Activated CD8-positive, alpha-beta T cell treated with anti-CD3 and anti-CD28 coated beads for 36 hours (primary cell): ENCODE measurements around the gene RCSD1. TPM values are rescaled to one million over a fixed set of nuclear protein-coding genes. Genes with fewer than 3 reads are reported as not detected.
"Not testable (repeated sequence)": the region's sequence is repeated elsewhere in the genome, so short reads cannot be mapped to it uniquely, and the experiment has no call there.

Source experiments
- ATAC-seq: fragments of 200-7000 bp; cut with Tn5 transposase; one replicate; pipeline ENCODE4 v1.10.0; 2021; ENCODE audit warnings: mild to moderate bottlenecking, moderate library complexity
- CTCF ChIA-PET: fragments of 350-600 bp; sonication (Branson Sonifier 250); formaldehyde crosslinking; loops from one replicate; lab custom pipeline; 2021; ENCODE audit warnings: antibody characterized with exemption; lab: Charles Lee
- POLR2A ChIA-PET: fragments of 350-600 bp; sonication (Branson Sonifier 250); formaldehyde crosslinking; loops from one replicate; lab custom pipeline; 2021; ENCODE audit warnings: antibody characterized with exemption; lab: Charles Lee
- DNase-seq: peaks from one replicate; pipeline ENCODE4 v3.0.0-alpha.2; 2020
- H3K27ac Mint-ChIP-seq: one replicate; pipeline ENCODE4 v1.8.0; 2021; ENCODE audit warnings: mild to moderate bottlenecking, mixed read lengths
- H3K27me3 Mint-ChIP-seq: one replicate; pipeline ENCODE4 v1.8.0; 2021; ENCODE audit warnings: mixed read lengths
- H3K36me3 Mint-ChIP-seq: one replicate; pipeline ENCODE4 v1.8.0; 2021; ENCODE audit warnings: low read depth, mixed read lengths
- H3K4me1 Mint-ChIP-seq: one replicate; pipeline ENCODE4 v1.8.0; 2021; ENCODE audit warnings: low read depth, mixed read lengths
- H3K4me3 Mint-ChIP-seq: one replicate; pipeline ENCODE4 v1.8.0; 2021; ENCODE audit warnings: mild to moderate bottlenecking, moderate library complexity, mixed read lengths
- H3K9me3 Mint-ChIP-seq: one replicate; pipeline ENCODE4 v1.8.0; 2021; ENCODE audit warnings: mixed read lengths
- intact Hi-C: fragments of 100-400 bp; cut with micrococcal nuclease; formaldehyde crosslinking; loops from one replicate; pipeline ENCODE4 v1.10.0; 2022
- total RNA-seq, 2 experiments: library from RNA; stranded (reverse); gene quantifications; one replicate each; pipeline ENCODE4 v1.2.3, GENCODE V29; 2021
- TF ChIP-seq, protein P1 (sequence below): fragments of 200-600 bp; IDR thresholded peaks from one replicate; pipeline ENCODE4 v1.8.0; 2022; ENCODE audit warnings: antibody characterized with exemption, mild to moderate bottlenecking

Gene RCSD1
- total RNA-seq, 2 experiments from 2014 or later = 66.4 to 67.9 TPM

GRCh38 chr1:167605576-167605975 is 24.5 kb upstream of the RCSD1 start:
- CTCF ChIA-PET = interaction anchor here (0.9 to 1.7 kb wide), 3 partner anchors 9 to 82 kb away, joined by 3 to 6 read pairs (median 3); no protein-coding TSS in a partner anchor
- H3K9me3 Mint-ChIP-seq = peaks cover 12% of the 10 kb centered on the region
- H3K4me3 Mint-ChIP-seq = no peak overlapping the region
- TF ChIP-seq, protein P1, sequence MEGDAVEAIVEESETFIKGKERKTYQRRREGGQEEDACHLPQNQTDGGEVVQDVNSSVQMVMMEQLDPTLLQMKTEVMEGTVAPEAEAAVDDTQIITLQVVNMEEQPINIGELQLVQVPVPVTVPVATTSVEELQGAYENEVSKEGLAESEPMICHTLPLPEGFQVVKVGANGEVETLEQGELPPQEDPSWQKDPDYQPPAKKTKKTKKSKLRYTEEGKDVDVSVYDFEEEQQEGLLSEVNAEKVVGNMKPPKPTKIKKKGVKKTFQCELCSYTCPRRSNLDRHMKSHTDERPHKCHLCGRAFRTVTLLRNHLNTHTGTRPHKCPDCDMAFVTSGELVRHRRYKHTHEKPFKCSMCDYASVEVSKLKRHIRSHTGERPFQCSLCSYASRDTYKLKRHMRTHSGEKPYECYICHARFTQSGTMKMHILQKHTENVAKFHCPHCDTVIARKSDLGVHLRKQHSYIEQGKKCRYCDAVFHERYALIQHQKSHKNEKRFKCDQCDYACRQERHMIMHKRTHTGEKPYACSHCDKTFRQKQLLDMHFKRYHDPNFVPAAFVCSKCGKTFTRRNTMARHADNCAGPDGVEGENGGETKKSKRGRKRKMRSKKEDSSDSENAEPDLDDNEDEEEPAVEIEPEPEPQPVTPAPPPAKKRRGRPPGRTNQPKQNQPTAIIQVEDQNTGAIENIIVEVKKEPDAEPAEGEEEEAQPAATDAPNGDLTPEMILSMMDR = no peak
- H3K4me1 Mint-ChIP-seq = peaks cover 30% of the 10 kb centered on the region
- intact Hi-C loops = no loop called here
- no peak overlapping the region for H3K27ac Mint-ChIP-seq
- POLR2A ChIA-PET = no interaction called here
- no peaks in the 10 kb centered on the region for H3K27me3 Mint-ChIP-seq
- H3K36me3 Mint-ChIP-seq = no peaks in the 10 kb centered on the region
- no peak for ATAC-seq
- no peak for DNase-seq

GRCh38 chr1:167611983-167612382 is 18.0 kb upstream of the RCSD1 start:
- intact Hi-C loops = no loop called here
- Mint-ChIP-seq H3K36me3 (peaks cover 5% of the 10 kb centered on the region), H3K27ac (no peak overlapping the region), H3K27me3 (no peaks in the 10 kb centered on the region), H3K9me3 (peaks cover 12% of the 10 kb centered on the region), H3K4me1 (peaks cover 16% of the 10 kb centered on the region), H3K4me3 (no peak overlapping the region)
- peak; percentile 12 for DNase-seq
- TF ChIP-seq, protein P1 = no peak
- ChIA-PET CTCF (interaction anchor here (1.2 kb wide), 1 partner anchor 76 kb away, joined by 5 read pairs; no protein-coding TSS in a partner anchor), POLR2A (no interaction called here)
- ATAC-seq = peak; percentile 56

DNA sequence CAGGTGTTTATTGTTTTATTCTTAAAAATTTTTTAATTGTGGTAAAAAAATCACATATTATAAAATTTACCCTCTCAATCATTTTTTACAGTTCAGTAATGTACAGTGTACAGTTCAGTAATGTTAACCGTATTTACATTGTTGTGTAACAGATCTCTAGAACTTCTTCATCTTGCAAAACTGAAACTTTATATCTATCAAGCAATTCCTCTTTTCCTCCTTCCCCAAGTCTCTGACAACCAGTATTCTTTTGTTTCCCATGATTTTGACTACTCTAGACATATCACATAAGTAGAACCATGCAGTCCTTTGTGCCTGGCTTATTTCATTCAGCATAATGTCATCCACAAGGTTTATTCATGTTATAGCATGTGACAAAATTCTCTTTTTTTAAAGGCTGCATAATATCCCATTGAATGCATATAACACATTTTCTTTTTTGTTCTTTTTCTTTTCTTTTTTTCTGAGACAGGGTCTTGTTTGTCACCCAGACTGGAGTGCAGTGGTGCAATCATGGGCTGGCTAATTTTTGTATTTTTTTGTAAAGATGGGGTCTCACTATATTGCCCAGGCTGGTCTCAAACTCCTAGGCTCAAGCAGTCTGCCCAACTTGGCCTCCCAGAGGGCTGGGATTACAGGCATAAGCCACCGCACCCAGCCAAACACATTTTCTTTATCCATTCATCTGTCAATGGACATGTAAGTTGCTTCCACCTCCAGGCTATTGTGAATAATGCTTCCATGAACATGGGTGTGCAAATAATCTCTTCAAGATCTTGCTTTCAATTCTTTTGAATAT is 17.2 kb upstream of the RCSD1 start:
- no peak overlapping the region for H3K4me3 Mint-ChIP-seq
- POLR2A ChIA-PET = no interaction called here
- peaks cover 5% of the 10 kb centered on the region for H3K36me3 Mint-ChIP-seq
- H3K27ac Mint-ChIP-seq = no peak overlapping the region
- H3K9me3 Mint-ChIP-seq = peaks cover 7% of the 10 kb centered on the region
- intact Hi-C loops = no loop called here
- H3K27me3 Mint-ChIP-seq = no peaks in the 10 kb centered on the region
- TF ChIP-seq, protein P1 = no peak
- DNase-seq (no peak), ATAC-seq (no peak)
- peaks cover 24% of the 10 kb centered on the region for H3K4me1 Mint-ChIP-seq
- CTCF ChIA-PET = no interaction called here

DNA sequence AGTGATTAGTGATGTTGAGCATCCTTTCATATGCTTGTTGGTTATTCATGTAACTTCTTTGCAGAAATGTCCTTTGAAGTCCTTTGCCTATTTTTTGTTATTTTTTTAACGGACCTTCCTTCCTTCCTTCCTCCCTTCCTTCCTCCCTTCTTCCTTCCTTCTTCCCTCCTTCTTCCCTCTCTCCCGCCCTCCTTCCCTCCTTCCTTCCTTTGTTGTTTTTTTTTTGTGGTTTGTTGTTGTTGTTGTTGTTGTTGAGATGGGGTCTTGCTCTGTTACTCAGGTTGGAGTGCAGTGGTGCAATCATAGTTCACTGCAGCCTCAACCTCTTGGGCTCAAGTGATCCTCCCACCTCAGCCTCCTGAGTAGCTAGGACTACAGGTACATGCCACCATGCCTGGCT is 16.0 kb upstream of the RCSD1 start:
- ATAC-seq, H3K4me3 Mint-ChIP-seq, H3K36me3 Mint-ChIP-seq, H3K27me3 Mint-ChIP-seq, intact Hi-C loops, H3K27ac Mint-ChIP-seq, DNase-seq, H3K9me3 Mint-ChIP-seq: not testable (repeated sequence)
- peaks cover 35% of the 10 kb centered on the region for H3K4me1 Mint-ChIP-seq
- POLR2A ChIA-PET = interaction anchor here (1.3 kb wide), 1 partner anchor 9 kb away, joined by 4 read pairs; no protein-coding TSS in a partner anchor
- CTCF ChIA-PET = interaction anchor here (1.3 to 1.7 kb wide), 3 partner anchors 8 to 74 kb away, joined by 3 to 5 read pairs (median 4); no protein-coding TSS in a partner anchor

DNA sequence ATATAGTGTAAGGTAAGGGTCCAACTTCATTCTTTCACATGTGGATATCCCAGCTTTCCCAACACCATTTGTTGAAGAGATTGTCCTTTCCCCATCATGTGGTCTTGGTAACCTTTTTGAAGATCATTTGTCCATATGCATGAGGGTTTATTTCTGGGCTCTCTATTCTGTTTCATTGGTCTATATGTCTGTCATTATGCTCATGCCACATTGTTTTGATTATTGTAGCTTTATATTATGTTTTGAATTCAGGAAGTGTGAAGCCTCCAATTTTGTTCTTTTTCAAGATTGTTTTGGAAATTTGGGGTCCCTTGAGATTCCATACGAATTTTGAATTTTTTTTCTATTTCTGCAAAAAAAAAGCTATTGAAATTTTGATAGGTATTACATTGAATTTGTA is 15.2 kb upstream of the RCSD1 start:
- no peaks in the 10 kb centered on the region for H3K27me3 Mint-ChIP-seq
- CTCF ChIA-PET = interaction anchor here (1.0 to 3.5 kb wide), 6 partner anchors 9 to 100 kb away, joined by 3 to 22 read pairs (median 4); no protein-coding TSS in a partner anchor
- no peak overlapping the region for H3K4me3 Mint-ChIP-seq
- H3K27ac Mint-ChIP-seq = no peak overlapping the region
- intact Hi-C loops = no loop called here
- POLR2A ChIA-PET = interaction anchor here (0.6 to 3.6 kb wide), 7 partner anchors 8 to 93 kb away, joined by 3 to 21 read pairs (median 3); no protein-coding TSS in a partner anchor
- H3K4me1 Mint-ChIP-seq = peaks cover 36% of the 10 kb centered on the region
- H3K36me3 Mint-ChIP-seq = peaks cover 5% of the 10 kb centered on the region
- TF ChIP-seq, protein P1 = no peak
- ATAC-seq (no peak), DNase-seq (no peak)
- peaks cover 7% of the 10 kb centered on the region for H3K9me3 Mint-ChIP-seq
